Stimulated activated CD8-positive, alpha-beta memory T cell treated with anti-CD3 and anti-CD28 coated beads, Interleukin-12 subunit alpha, Interleukin-12 subunit beta, amount 100 ng/mL, for 24 hours (primary cell): ENCODE measurements around the gene CROCC2.

Experiments used
- DNase-seq: peaks from one replicate; pipeline ENCODE4 v3.0.0-alpha.2; 2020; ENCODE audit errors: extremely low read depth

CROCC2 gene

GRCh38 chr2:241014224-241014623 is 108.1 kb downstream of the CROCC2 start:
- DNase-seq, result no peak

DNA sequence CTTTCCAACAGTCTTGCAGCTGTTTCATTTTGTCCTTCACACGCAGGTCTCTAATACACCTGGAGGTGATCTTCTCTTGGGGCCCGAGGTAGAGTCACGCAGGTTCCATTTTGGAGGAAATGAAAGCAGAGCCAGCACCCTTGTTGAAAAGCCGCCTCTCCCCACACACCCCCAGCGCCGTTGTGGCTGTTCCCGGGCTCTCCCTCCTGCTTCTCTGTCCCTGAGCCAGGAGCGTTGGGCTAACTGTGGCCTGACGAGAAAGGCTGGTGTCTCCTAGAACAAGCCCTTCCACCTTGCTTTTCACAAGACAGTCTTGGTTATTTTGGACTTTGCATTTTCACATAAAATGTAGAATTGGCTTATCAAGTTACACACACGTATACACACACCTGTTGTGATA is 108.6 kb downstream of the CROCC2 start:
- DNase-seq, result no peak

DNA sequence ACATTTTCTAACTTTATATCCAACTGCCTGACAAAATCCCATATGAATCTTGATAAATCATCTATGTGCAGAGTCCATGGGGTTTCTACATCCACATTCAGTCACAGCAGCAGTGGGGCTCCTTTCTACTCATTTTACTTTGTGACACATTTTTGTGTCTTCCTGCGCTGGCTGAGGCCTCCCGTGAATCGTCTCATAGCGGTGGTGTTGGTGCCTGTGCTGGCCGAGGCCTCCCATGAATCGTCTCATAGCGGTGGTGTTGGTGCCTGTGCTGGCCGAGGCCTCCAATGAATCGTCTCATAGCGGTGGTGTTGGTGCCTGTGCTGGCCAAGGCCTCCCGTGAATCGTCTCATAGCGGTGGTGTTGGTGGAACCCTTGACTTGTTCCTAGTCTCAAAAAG is 109.3 kb downstream of the CROCC2 start:
- DNase-seq, result no peak

GRCh38 chr2:241017228-241017940 is 111.2 kb downstream of the CROCC2 start:
- no peak for DNase-seq

DNA sequence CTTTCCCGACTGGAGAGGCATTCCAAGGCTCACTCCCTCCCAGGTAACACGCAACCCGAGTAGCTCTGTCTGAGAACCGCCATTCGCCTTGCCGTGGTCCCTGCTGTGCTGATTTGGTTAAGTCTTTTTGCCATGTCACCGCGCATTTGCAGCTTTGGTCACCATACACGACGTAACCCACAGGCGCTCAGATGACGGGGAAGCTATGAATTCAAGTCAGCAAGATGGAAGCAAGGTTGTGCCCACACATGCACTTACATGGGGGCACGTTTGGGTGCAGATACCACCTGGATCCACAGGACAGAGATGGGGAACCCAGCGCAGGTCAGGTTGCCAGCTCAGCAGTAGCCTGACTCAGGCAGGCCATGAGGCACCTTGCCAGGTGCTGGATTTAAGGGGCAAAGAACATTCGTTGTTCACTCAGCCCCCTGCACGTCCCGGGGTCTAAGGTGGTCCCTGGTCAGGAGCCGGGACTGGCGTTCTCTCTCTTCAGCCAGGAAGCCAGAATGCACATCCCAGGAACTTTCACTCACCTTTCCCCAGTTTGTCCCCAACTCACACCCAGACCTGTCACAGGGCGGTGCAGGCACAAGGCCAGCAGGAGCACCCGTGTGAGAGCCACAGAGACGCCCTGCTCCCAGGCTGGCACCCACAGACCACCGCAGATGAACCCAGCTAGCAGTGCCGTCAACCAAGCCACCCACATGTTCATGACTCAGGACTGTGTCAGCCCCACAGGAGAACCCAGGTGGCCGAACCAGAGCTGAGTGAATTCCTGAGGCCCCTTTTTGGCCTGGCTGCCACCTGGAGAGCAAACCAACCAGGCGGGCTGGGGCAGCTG is 112.1 kb downstream of the CROCC2 start:
- DNase-seq, result no peak

DNA sequence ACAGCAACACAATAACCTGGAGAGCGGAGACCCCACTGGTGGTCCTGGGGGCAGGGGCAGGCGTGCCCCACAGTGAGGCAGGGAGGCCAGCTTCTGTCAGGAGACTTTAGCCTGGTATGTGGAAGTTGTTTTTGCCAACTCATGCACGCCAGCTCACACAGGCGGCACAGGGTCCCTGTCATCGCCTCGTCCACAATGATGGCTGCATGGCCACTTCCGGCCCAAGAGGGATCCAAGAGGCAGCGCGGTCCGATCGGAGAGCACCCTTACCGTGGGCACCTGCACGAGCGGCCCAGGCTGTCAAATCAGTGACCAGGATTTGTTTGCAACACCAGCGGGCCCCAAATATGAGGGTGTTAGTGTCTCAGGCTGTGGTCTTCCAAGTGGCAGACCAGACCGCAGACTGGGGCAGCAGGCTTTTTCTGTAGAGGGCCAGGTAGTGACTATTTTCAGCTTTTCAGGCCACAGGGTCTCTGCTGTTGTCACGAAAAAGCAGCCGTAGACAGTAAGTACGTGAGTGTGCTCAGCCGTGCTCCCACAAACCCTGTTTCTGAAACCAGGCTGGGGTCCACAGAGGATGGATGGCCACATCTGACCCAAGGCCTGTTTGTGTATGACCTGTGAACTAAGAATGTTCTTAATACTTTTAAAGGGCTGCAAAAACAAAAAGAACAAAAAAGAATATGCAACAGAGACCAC is 113.5 kb downstream of the CROCC2 start:
- DNase-seq, result no peak

DNA sequence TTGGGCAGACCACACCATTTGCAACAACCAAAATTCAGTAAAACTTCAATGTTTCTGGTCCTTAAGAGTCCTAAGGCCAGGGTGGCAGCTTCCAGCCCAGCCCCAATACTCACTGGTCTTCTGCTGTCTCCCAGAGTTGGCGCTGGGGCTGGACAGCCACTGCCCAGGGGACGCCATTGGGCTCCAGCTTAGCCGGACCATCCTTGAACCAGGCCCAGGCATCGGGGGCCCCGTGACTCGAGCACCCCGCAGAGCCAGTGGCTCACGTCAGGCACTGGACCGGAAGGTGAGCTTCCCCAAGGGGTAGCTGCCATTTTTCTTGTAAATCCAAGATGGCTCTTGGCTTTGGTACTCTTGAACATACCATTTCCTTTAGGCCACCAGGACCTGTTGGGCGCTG is 114.1 kb downstream of the CROCC2 start:
- no peak for DNase-seq

GRCh38 chr2:241020629-241021190 is 114.6 kb downstream of the CROCC2 start:
- DNase-seq, result no peak

GRCh38 chr2:241025639-241026038 is 119.5 kb downstream of the CROCC2 start:
- DNase-seq, result no peak

GRCh38 chr2:241029599-241030332 is 123.6 kb downstream of the CROCC2 start:
- no peak for DNase-seq

DNA sequence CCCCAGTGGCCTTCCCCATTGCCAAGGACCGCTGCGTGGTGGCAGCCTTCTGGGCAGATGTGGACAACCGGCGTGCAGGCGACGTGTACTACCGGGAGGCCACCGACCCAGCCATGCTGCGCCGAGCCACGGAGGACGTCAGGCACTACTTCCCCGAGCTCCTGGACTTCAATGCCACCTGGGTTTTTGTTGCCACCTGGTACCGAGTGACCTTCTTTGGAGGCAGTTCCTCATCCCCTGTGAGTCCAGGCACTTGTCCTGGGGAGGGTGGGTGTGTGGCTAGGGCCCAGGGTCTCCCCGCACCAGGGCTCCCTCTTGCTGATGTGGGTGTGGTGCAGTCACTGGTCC is 124.2 kb downstream of the CROCC2 start:
- DNase-seq, result no peak

DNA sequence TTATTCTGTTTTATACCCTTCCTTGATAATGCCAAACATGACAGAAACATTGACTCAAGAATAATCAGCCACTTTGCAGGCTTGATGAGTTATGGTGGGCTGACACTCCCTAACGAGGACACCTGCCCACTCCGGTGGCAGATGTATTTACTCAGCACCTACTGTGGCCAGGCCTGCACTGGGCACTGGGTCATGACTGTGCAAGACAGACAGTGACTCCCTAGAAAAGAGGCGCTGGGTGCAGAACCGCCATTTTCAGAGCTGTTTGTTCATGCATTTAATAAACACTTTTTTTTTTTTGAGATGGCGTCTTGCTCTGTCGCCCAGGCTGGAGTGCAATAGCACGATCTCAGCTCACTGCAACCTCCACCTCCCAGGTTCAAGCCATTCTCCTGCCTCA is 124.7 kb downstream of the CROCC2 start:
- no peak for DNase-seq

DNA sequence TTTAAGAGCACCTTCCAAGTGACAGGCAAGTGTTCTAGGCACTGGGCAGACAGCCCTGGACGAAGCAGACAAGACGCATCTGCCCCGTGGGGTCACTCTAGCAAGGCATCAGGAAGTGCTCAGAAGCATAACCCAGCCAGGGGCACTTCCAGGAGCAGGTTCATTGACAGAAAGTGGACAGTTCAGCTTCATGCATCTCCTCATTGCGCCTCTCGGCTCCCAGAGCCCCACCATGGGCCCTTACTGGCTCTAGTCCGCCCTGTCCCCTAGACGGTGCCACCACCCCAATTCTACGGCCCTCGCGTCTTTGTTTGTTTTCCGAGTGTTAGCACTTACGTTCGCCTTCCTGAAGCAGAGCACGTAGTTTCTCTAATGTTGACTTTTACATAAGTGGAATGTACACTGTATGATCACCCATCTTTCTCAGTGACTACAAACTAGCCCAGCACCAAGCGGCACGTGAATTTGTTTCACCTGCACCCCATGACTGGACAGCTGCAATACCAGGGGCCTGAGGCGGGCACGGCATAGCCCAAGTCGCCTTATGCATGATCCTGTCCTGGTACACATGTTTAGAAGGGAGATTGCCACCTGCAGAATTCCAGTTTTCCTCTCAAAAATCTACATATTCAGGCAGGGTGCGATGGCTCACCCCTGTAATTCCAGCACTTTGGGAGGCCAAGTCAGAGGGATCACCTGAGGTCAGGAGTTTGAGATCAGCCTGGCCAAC is 125.5 kb downstream of the CROCC2 start:
- DNase-seq, result no peak

- DNase-seq, result no peak
Observed at GRCh38 chr2:241033336-241033987, 127.3 kb downstream of the CROCC2 start.

DNA sequence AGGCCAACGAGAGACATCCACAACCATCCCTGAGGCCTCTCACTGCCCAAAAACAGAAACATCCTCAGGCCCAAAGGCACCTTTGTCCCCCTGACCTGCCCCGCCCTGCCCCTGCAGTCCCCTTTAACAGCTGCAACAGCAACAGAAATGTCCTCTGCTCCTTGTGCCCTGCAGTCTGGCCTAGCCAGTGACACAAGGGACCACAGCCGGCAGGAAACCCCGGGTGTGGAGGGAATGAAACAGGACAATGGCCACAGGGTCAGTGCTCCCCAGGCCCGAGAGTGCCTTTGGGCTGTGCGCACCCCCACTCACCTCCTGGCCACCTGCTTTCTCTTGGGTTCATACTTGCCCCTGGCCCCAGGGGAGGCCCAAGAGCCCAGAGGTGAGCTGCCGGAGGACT is 127.9 kb downstream of the CROCC2 start:
- DNase-seq, result no peak

GRCh38 chr2:241034490-241035141 is 128.5 kb downstream of the CROCC2 start:
- no peak for DNase-seq

DNA sequence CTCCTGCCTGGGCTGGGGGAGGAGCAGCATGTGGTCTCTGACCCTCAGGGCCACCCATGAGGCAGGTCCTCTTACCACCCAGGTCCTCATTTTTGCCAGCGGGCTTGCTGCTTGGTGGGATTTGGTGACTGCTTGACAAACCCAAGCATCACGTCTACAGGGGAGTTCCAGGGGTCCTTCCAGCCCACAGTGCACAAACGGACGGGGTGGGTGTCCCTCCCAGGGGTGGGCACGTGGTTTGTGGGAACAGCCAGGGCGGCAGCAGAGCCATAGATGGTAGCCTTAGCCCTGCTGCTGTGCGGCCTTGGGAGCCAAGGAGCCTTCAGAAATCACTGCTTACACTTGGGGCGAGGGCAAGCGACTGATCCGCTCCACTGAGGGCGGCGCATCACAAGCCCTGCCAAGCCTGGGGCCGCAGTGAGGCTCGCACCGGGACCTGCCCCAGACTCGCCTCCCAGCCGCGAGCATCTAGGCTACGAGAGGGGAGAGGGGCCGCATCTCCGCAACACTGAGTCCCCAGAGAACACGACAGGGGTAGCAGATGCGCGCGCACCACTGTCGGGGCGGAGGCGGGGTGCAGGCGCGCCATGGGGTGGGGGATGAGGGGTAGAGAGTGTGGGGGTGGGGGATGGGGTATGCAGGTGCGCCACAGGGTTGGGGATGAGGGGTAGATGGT is 129.1 kb downstream of the CROCC2 start:
- DNase-seq, result no peak

GRCh38 chr2:241035818-241036396 is 129.8 kb downstream of the CROCC2 start:
- no peak for DNase-seq

DNA sequence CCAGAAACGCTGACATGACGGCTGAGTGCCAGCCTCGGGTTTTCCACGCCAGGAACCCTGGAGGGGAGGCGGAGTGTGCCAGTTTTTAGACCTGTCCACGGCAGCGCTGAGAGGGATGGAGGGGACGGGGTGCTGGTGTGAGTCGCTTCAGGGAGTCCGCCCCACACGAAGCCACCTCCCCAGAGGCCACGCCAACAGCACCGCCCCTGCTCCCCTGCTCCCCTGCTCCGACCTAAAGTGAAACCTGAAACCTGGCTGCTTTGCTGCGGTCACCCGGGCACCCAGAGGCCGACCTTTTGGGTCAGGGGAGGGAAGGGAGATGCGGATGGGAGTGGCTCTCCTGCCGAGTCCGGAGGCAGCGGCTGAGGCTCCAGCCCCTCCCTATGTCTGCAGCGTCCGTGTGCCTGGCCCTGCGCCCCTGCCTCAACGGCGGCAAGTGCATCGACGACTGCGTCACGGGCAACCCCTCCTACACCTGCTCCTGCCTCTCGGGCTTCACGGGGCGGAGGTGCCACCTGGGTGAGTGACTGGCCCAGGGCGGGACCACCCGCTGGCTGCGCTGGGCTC is 130.3 kb downstream of the CROCC2 start:
- peak; percentile 14 for DNase-seq
